NK-92 (cell line): ENCODE measurements around the gene SHROOM3.

Source experiments
- DNase-seq: peaks from one replicate; lab custom pipeline; 2025; ENCODE audit not compliant: unreplicated experiment; lab: John Stamatoyannopoulos, UW

Gene SHROOM3

GRCh38 chr4:76802236-76803021, 367.4 kb downstream of the SHROOM3 start:
- no peak for DNase-seq

GRCh38 chr4:76803522-76803921, 368.5 kb downstream of the SHROOM3 start:
- DNase-seq: no peak

GRCh38 chr4:76804096-76804495, 369.1 kb downstream of the SHROOM3 start:
- DNase-seq: no peak

GRCh38 chr4:76806346-76806745, 371.3 kb downstream of the SHROOM3 start:
- no peak for DNase-seq

GRCh38 chr4:76806757-76807156, 371.7 kb downstream of the SHROOM3 start:
- no peak for DNase-seq

- no peak for DNase-seq
Measured at GRCh38 chr4:76809594-76810305, 374.7 kb downstream of the SHROOM3 start.

GRCh38 chr4:76811604-76812412, 376.8 kb downstream of the SHROOM3 start:
- DNase-seq: no peak

GRCh38 chr4:76813070-76813469, 378.0 kb downstream of the SHROOM3 start:
- DNase-seq: no peak

- DNase-seq: no peak
Measured at GRCh38 chr4:76821641-76822040, 386.6 kb downstream of the SHROOM3 start.

GRCh38 chr4:76822303-76822702, 387.3 kb downstream of the SHROOM3 start:
- DNase-seq: no peak

GRCh38 chr4:76823495-76823894, 388.5 kb downstream of the SHROOM3 start:
- DNase-seq: no peak

GRCh38 chr4:76830612-76830963, 395.6 kb downstream of the SHROOM3 start:
- DNase-seq: no peak

- no peak for DNase-seq
Measured at GRCh38 chr4:76830964-76831703, 396.1 kb downstream of the SHROOM3 start.

- no peak for DNase-seq
Measured at GRCh38 chr4:76831711-76832373, 396.8 kb downstream of the SHROOM3 start.
